Activated CD8-positive, alpha-beta T cell treated with anti-CD3 and anti-CD28 coated beads for 36 hours (primary cell): ENCODE measurements around the gene ARL16. TPM values are rescaled to one million over a fixed set of nuclear protein-coding genes. Genes with fewer than 3 reads are reported as not detected.

Experiments
- ATAC-seq: fragments of 200-7000 bp; cut with Tn5 transposase; one replicate; pipeline ENCODE4 v1.10.0; 2021; ENCODE audit warnings: mild to moderate bottlenecking, moderate library complexity
- CTCF ChIA-PET: fragments of 350-600 bp; sonication (Branson Sonifier 250); formaldehyde crosslinking; loops from one replicate; lab custom pipeline; 2021; ENCODE audit warnings: antibody characterized with exemption; lab: Charles Lee
- POLR2A ChIA-PET: fragments of 350-600 bp; sonication (Branson Sonifier 250); formaldehyde crosslinking; loops from one replicate; lab custom pipeline; 2021; ENCODE audit warnings: antibody characterized with exemption; lab: Charles Lee
- DNase-seq: peaks from one replicate; pipeline ENCODE4 v3.0.0-alpha.2; 2020
- H3K27ac Mint-ChIP-seq: one replicate; pipeline ENCODE4 v1.8.0; 2021; ENCODE audit warnings: mild to moderate bottlenecking, mixed read lengths
- H3K27me3 Mint-ChIP-seq: one replicate; pipeline ENCODE4 v1.8.0; 2021; ENCODE audit warnings: mixed read lengths
- H3K36me3 Mint-ChIP-seq: one replicate; pipeline ENCODE4 v1.8.0; 2021; ENCODE audit warnings: low read depth, mixed read lengths
- H3K4me1 Mint-ChIP-seq: one replicate; pipeline ENCODE4 v1.8.0; 2021; ENCODE audit warnings: low read depth, mixed read lengths
- H3K4me3 Mint-ChIP-seq: one replicate; pipeline ENCODE4 v1.8.0; 2021; ENCODE audit warnings: mild to moderate bottlenecking, moderate library complexity, mixed read lengths
- H3K9me3 Mint-ChIP-seq: one replicate; pipeline ENCODE4 v1.8.0; 2021; ENCODE audit warnings: mixed read lengths
- CTCF ChIP-seq: fragments of 200-600 bp; IDR thresholded peaks from one replicate; pipeline ENCODE4 v1.8.0; 2022; ENCODE audit warnings: antibody characterized with exemption, mild to moderate bottlenecking
- intact Hi-C: fragments of 100-400 bp; cut with micrococcal nuclease; formaldehyde crosslinking; loops from one replicate; pipeline ENCODE4 v1.10.0; 2022
- total RNA-seq, 2 experiments: library from RNA; stranded (reverse); gene quantifications; one replicate each; pipeline ENCODE4 v1.2.3, GENCODE V29; 2021

The ARL16 gene
- total RNA-seq, 2 experiments from 2014 or later = 22.3 to 23.5 TPM

- Mint-ChIP-seq H3K9me3 (no peaks in the 10 kb centered on the region), H3K27ac (peak overlapping the region; percentile 85), H3K4me3 (peak overlapping the region; percentile 94), H3K27me3 (no peaks in the 10 kb centered on the region), H3K36me3 (peaks cover 53% of the 10 kb centered on the region), H3K4me1 (peaks cover 24% of the 10 kb centered on the region)
- ChIA-PET POLR2A (interaction anchor here (0.6 to 4.9 kb wide), 18 partner anchors 7 to 324 kb away, joined by 3 to 73 read pairs (median 4); partner anchors contain the start of genes ARHGDIA, ARL16, FAAP100 and HGS), CTCF (interaction anchor here (1.5 to 2.5 kb wide), 4 partner anchors 19 to 166 kb away, joined by 3 to 10 read pairs (median 6); partner anchors contain the start of genes ARL16 and HGS)
- DNase-seq (peak; percentile 31), ATAC-seq (peak; percentile 1)
- TF ChIP-seq CTCF = no peak
- intact Hi-C loops = no loop called here
Measured at GRCh38 chr17:81703747-81704654, 20.4 kb upstream of the ARL16 start.

GRCh38 chr17:81702934-81703746, 19.5 kb upstream of the ARL16 start, which contains the start of gene MRPL12:
TSS of gene MRPL12 (plus strand) at chr17:81703367. CDS start at chr17:81703502, 135 bp downstream.
- Mint-ChIP-seq H3K4me1 (peaks cover 24% of the 10 kb centered on the region), H3K9me3 (no peaks in the 10 kb centered on the region), H3K4me3 (peak within 1 kb of the TSS; percentile 94), H3K27me3 (no peaks in the 10 kb centered on the region), H3K27ac (peak within 1 kb of the TSS; percentile 96), H3K36me3 (peaks cover 56% of the 10 kb centered on the region)
- DNase-seq (peak; percentile 94), ATAC-seq (peak; percentile 88)
- POLR2A ChIA-PET = interaction anchor here (0.6 to 4.9 kb wide), 21 partner anchors 8 to 464 kb away, joined by 3 to 73 read pairs (median 4); partner anchors contain the start of genes ARL16, FAAP100, HGS and MAFG
- CTCF ChIA-PET = interaction anchor here (1.1 to 2.5 kb wide), 6 partner anchors 18 to 167 kb away, joined by 3 to 10 read pairs (median 4); partner anchors contain the start of genes ARL16 and HGS
- TF ChIP-seq CTCF = no peak
- intact Hi-C loops = no loop called here

- peaks cover 24% of the 10 kb centered on the region for H3K4me1 Mint-ChIP-seq
- DNase-seq = peak; percentile 41
Measured at GRCh38 chr17:81701288-81702071, 17.9 kb upstream of the ARL16 start.

More at GRCh38 chr17:81701288-81702071, 17.9 kb upstream of the ARL16 start:
- Mint-ChIP-seq H3K27ac (peak overlapping the region; percentile 96), H3K36me3 (peaks cover 60% of the 10 kb centered on the region), H3K9me3 (no peaks in the 10 kb centered on the region), H3K27me3 (no peaks in the 10 kb centered on the region), H3K4me3 (peak overlapping the region; percentile 94)
- CTCF ChIA-PET = interaction anchor here (0.7 to 2.2 kb wide), 6 partner anchors 8 to 135 kb away, joined by 3 to 10 read pairs (median 4); partner anchors contain the start of genes ARL16 and HGS
- POLR2A ChIA-PET = interaction anchor here (1.0 to 4.9 kb wide), 9 partner anchors 8 to 131 kb away, joined by 3 to 73 read pairs (median 13); partner anchors contain the start of genes ARL16, HGS, MCRIP1 and SLC25A10
- ATAC-seq = peak; percentile 31
- intact Hi-C loops = no loop called here
- TF ChIP-seq CTCF = no peak
